ENCODE results near the gene PPP1R14C. TPM values are rescaled to one million over a fixed set of nuclear protein-coding genes. Genes with fewer than 3 reads are reported as not detected.

PPP1R14C gene
- total RNA-seq, 1 experiment from 2014 or later, result 12.1 TPM

DNA sequence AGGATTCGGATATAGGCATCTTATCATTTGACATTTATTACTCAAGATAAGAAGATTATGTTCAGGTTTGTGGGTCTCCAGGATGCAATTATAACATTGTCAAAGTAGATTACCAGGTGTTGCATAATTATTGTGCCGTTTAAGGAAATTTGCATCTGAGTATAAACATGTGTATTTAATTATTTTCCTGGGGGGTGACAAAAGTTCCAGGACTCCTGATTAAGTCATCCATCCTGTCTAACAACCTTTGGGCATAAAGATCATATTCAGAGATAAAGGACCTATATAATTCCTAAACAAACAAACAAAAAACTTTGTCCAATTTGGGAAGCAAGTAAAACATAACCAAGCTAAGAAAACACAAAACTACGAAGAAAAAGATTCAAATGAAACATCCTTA lies 3.3 kb upstream of the PPP1R14C start:
- TF ChIP-seq, protein P1, sequence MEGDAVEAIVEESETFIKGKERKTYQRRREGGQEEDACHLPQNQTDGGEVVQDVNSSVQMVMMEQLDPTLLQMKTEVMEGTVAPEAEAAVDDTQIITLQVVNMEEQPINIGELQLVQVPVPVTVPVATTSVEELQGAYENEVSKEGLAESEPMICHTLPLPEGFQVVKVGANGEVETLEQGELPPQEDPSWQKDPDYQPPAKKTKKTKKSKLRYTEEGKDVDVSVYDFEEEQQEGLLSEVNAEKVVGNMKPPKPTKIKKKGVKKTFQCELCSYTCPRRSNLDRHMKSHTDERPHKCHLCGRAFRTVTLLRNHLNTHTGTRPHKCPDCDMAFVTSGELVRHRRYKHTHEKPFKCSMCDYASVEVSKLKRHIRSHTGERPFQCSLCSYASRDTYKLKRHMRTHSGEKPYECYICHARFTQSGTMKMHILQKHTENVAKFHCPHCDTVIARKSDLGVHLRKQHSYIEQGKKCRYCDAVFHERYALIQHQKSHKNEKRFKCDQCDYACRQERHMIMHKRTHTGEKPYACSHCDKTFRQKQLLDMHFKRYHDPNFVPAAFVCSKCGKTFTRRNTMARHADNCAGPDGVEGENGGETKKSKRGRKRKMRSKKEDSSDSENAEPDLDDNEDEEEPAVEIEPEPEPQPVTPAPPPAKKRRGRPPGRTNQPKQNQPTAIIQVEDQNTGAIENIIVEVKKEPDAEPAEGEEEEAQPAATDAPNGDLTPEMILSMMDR (conservative IDR thresholded peaks at IDR 0.05), result no peak
- no peak for TF ChIP-seq EZH2 (IDR thresholded peaks at IDR 0.05; ENCODE audit: low read depth)
- H3K4me2 ChIP-seq, result peak overlapping the region; percentile 67

GRCh38 chr6:150140236-150140969 lies 2.4 kb upstream of the PPP1R14C start:
- peaks cover 14% of the 10 kb centered on the region for H3F3A ChIP-seq (ENCODE audit: insufficient read depth, low read depth)
- no peaks in the 10 kb centered on the region for H3K36me3 ChIP-seq (ENCODE audit: low read depth)
- intact Hi-C loops (cut with micrococcal nuclease; ENCODE audit: unreplicated experiment), result loop anchor here (5.0 kb wide), 1 partner anchor 117 kb away; no protein-coding TSS in a partner anchor
- H3K79me2 ChIP-seq (ENCODE audit: low read depth), result peaks cover 20% of the 10 kb centered on the region
- peak overlapping the region; percentile 67 for H3K4me2 ChIP-seq
- peak overlapping the region; percentile 43; the same call in 1 of the 2 replicates for H3K27ac ChIP-seq
- H3K9me3 ChIP-seq (ENCODE audit: insufficient read depth, low read depth), result no peaks in the 10 kb centered on the region
- no peaks in the 10 kb centered on the region for H3K27me3 ChIP-seq (ENCODE audit: insufficient read depth, low read depth)
- no peak overlapping the region for H2AFZ ChIP-seq
- no peaks in the 10 kb centered on the region for H4K20me1 ChIP-seq (ENCODE audit: insufficient read depth)
- H3K9me2 ChIP-seq (ENCODE audit: insufficient read depth), result no peaks in the 10 kb centered on the region
- ChIA-PET POLR2A (ENCODE audit: unreplicated experiment) (no interaction called here), CTCF (no interaction called here)
- peak overlapping the region; percentile 16; the same call in 1 of the 2 replicates for H3K4me3 ChIP-seq
- peaks cover 43% of the 10 kb centered on the region for H3K4me1 ChIP-seq (replicated peaks; ENCODE audit: insufficient read depth)
- DNase-seq, result peak in 1 of 2 experiments; percentile 66
- no peak for TF ChIP-seq EZH2 (IDR thresholded peaks at IDR 0.05; ENCODE audit: low read depth)
- TF ChIP-seq, protein P1 (conservative IDR thresholded peaks at IDR 0.05), result no peak
- BruUV-seq (replicated peaks), result no TSS peak

More for the DNA sequence above, 3.3 kb upstream of the PPP1R14C start:
- BruUV-seq (replicated peaks), result no TSS peak
- Histone ChIP-seq H3K4me3 (peak overlapping the region; percentile 16; the same call in 1 of the 2 replicates), H2AFZ (no peak overlapping the region), H3K9me3 (ENCODE audit: insufficient read depth, low read depth) (no peaks in the 10 kb centered on the region), H3K79me2 (ENCODE audit: low read depth) (peaks cover 11% of the 10 kb centered on the region), H3K36me3 (ENCODE audit: low read depth) (no peaks in the 10 kb centered on the region), H3K27ac (peak overlapping the region; percentile 43), H3F3A (ENCODE audit: insufficient read depth, low read depth) (peaks cover 7% of the 10 kb centered on the region; the same call in 1 of the 2 replicates), H3K27me3 (ENCODE audit: insufficient read depth, low read depth) (no peaks in the 10 kb centered on the region), H3K4me1 (replicated peaks; ENCODE audit: insufficient read depth) (peaks cover 34% of the 10 kb centered on the region), H4K20me1 (ENCODE audit: insufficient read depth) (no peaks in the 10 kb centered on the region), H3K9me2 (ENCODE audit: insufficient read depth) (no peaks in the 10 kb centered on the region)
- ChIA-PET POLR2A (ENCODE audit: unreplicated experiment) (no interaction called here), CTCF (no interaction called here)
- intact Hi-C loops (cut with micrococcal nuclease; ENCODE audit: unreplicated experiment), result no loop called here
- DNase-seq, result peak in 1 of 2 experiments; percentile 58

DNA sequence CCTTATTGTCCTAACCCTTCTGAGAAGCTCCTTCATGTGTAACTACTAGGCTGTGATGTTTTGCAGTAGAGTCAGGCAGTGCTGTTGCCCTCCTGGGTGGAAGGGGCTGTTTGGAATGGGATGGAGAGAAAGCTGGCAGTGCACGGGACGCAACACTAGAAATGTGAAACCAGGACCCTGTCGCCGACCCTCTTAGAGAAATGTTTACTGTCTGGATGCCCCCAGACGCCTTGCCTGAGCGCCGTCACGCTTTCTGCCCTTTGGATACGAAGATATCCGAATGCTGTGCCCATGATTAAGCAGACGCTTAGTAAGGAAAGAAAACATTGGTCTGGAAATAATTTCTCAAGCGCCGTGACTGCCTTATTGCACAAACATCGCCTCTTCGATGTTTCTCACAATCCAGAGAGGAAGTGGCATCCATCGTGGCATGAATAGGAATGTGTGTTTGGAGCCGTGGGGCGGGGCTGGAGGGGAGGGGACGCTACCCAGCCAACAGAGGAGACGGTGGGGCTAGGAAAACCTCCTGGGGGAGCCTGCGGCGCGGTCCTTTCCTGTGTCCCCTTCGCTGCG lies 661 bp upstream of the PPP1R14C start:
- peak; percentile 55 to 86 for DNase-seq
- Histone ChIP-seq H3K4me2 (peak overlapping the region; percentile 92), H3K27ac (peak overlapping the region; percentile 71), H3K36me3 (ENCODE audit: low read depth) (no peaks in the 10 kb centered on the region), H3K4me1 (replicated peaks; ENCODE audit: insufficient read depth) (peaks cover 60% of the 10 kb centered on the region), H3K9me3 (ENCODE audit: insufficient read depth, low read depth) (no peaks in the 10 kb centered on the region), H4K20me1 (ENCODE audit: insufficient read depth) (no peaks in the 10 kb centered on the region), H3F3A (ENCODE audit: insufficient read depth, low read depth) (peaks cover 32% of the 10 kb centered on the region), H3K27me3 (ENCODE audit: insufficient read depth, low read depth) (no peaks in the 10 kb centered on the region), H3K4me3 (peak overlapping the region; percentile 76), H3K9me2 (ENCODE audit: insufficient read depth) (no peaks in the 10 kb centered on the region), H2AFZ (peak overlapping the region; percentile 81), H3K79me2 (ENCODE audit: low read depth) (peaks cover 35% of the 10 kb centered on the region)
- ChIA-PET CTCF (no interaction called here), POLR2A (ENCODE audit: unreplicated experiment) (no interaction called here)
- intact Hi-C loops (cut with micrococcal nuclease; ENCODE audit: unreplicated experiment), result loop anchor here (5.0 kb wide), 1 partner anchor 115 kb away; no protein-coding TSS in a partner anchor
- TF ChIP-seq, protein P1 (conservative IDR thresholded peaks at IDR 0.05), result no peak
- TF ChIP-seq EZH2 (IDR thresholded peaks at IDR 0.05; ENCODE audit: low read depth), result no peak
- no TSS peak for BruUV-seq (replicated peaks)

Measured in PC-9 (cell line).